Inflammatory macrophage treated with lipopolysaccharide for 1 hour (primary cell): Measurements from ENCODE around the gene LENEP.

Source experiments
- DNase-seq, 2 donors: peaks; one replicate each; pipeline ENCODE4 v3.0.0-alpha.2; 2020 to 2022

LENEP gene

DNA sequence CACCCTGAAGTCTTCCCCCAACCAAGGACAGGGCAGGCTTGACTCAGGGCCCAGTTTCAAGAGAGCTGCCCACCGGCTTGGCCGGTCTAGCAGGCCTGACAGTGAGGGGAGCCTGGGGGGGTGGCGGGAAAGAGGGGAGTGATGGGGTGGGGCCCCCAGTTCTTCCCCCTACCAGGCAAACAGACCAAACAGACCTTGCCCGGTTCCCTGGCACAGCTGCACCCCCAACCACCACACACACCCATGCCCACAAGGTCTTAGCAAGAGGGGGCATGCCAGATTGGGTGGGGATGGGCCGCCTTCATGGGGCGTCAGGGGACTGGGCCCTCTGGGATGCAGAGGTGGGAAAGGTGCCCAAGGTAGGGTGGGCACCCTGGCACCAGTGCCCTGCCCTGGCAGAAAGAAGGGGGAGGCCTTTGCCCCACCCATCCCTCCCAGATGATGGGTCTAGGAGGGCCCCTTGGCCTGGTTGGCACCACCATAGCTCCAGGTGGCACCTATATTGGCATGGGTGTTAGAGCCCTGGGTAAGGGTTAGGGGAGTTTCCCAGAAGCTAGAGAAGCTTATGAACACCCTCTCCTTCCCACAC is 18.1 kb downstream of the LENEP start:
- DNase-seq = no peak

DNA sequence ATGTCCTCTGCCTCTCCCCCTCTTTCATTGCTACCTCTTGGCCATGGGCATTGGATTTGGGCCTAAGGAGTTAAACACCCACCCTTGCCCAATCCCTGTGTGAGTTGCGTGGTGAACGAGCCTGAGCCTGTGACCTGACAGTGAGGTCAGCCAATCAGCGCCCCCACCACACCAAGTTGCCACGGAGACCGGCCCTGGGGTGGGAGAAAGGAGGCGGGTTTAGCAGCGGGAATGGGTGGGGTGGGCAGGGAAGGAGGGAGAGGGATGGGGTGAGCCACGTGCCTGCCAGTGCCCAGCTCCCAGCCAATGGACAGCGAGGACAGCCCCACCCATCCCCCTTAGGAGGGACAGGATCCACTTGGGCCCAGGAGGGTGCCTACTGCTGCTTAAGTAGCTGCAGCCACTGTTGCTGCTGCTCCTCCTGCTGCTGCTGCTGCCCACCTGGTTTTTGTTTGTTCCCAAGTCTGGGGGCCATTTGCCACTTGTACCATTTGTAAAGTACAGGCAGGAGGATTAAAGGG is 18.7 kb downstream of the LENEP start:
- peak; percentile 54 to 77 for DNase-seq

GRCh38 chr1:155012776-155013602 is 19.6 kb downstream of the LENEP start:
- DNase-seq = no peak

GRCh38 chr1:155013632-155014031 is 20.2 kb downstream of the LENEP start:
- DNase-seq = no peak

DNA sequence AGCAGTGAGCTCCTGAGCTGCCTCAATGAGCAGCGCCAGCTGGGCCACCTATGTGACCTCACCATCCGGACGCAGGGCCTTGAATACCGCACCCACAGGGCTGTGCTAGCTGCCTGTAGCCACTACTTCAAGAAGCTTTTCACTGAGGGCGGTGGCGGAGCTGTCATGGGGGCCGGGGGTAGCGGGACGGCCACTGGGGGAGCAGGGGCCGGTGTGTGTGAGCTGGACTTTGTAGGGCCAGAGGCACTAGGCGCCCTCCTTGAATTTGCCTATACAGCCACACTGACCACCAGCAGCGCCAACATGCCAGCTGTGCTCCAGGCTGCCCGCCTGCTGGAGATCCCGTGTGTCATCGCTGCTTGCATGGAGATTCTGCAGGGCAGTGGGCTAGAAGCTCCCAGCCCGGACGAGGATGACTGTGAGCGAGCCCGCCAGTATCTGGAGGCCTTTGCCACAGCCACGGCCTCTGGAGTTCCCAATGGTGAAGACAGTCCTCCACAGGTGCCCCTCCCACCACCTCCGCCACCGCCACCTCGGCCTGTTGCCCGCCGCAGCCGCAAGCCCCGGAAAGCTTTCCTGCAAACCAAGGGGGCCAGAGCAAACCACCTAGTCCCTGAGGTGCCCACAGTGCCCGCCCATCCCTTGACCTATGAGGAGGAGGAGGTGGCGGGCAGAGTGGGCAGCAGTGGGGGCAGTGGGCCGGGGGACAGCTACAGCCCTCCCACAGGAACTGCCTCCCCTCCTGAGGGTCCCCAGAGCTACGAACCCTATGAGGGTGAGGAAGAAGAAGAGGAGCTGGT is 21.5 kb downstream of the LENEP start:
- DNase-seq = no peak

GRCh38 chr1:155015527-155016230 is 22.3 kb downstream of the LENEP start:
- no peak for DNase-seq

DNA sequence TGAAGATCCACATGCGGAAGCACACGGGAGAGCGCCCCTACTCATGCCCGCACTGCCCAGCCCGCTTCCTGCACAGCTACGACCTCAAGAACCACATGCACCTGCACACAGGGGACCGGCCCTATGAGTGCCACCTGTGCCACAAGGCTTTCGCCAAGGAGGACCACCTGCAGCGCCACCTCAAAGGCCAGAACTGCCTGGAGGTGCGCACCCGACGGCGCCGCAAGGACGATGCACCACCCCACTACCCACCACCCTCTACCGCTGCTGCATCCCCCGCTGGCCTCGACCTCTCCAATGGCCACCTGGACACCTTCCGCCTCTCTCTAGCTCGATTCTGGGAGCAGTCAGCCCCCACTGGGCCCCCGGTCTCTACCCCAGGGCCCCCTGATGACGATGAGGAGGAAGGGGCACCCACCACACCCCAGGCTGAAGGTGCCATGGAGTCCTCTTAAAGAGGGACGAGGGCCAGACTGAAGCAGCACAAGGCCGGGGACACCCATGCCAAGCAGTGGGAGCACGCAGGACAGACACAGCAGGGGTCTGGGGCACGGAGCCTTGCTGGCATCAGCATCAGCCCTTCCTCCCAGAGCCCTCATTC is 22.9 kb downstream of the LENEP start:
- DNase-seq = no peak

DNA sequence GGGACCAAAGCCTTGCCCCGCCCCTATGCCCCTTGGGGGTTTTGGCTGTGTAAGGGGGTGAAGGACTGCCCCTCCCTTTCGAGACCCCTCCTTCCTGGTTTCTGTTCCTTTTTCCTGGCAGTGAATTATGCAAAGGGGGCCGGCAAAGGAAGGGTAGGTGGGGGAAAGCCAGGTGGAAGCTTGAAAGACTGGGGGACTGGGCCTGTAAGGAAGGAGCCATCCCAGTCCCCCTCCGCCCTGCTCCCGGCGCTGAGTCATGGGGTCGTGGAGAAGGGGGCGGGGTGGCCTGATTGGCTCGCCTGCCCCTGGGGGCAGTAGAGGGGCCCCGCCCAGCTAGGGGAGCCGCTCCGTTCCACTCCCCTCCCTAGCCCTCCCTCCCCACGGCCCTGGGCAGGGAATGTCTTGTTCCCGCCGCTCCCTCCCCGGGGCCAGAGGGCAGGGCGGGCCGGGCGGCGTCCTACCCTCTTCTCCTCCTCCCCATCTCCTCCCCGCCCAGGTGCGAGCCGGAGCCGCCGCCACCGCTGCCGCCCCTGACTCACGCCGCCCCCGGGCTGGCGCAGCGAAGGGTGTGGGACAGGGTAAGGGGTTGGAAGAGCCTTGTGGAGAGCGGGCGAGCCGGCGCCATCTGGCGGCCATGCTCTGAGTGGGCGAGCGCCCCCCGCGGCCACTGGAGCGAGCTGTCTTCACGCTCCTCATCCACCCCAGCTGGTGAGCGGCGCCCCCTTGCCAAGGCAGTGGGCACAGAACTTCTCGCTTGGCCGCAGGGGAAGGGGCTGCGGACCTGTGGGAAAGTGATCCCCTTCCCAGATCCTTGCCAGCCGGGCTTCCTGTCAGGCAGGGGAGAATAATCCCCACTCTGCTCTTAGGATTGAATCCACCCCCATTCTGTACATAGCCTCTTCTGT is 23.9 kb downstream of the LENEP start:
- DNase-seq = peak; percentile 77 to 90

- no peak for DNase-seq
These were observed 24.5 kb downstream of the LENEP start for GRCh38 chr1:155017946-155018316.

- DNase-seq = no peak
These were observed 25.4 kb downstream of the LENEP start for GRCh38 chr1:155018617-155019348.

DNA sequence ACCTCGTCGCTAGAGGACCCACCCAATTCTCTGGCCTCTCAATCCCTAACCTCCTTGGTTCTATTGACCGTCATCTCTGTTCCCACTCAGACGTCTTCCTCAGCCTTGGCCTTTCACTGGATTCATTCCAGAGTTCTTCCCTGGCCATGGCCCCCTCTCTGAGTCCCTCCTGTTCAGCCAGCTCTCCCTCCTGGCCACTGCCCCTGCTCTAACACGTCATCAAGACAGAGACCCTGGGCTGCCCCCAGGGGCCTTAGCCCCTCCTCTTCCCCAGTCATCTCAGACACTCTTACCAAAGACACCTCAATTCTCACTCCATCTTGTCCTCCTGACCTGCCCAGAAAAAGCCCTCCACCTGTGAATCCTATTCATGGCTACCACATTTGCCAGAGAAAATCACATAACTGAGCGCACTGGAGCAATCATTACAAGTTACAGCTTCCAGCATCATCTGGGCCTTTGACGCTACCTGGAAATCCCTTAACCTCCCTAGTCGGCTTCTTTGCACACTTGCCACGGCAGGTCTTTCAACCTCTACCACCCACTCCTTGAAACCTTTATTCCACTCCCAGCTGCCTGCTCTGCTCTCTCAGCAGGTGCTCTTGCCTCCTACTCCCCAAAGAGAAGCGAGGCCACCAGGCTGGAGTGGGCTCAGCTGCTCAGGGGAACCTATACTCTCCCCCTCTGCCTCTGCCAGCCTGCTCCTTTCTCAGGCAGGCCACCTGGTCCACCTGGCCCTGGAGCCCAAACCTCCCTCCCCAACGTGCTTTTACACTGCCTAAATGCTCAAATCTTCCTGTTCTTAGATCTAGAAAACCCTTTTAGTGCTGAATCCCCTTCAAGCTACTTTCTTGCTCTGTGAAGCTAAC is 26.2 kb downstream of the LENEP start:
- no peak for DNase-seq

DNA sequence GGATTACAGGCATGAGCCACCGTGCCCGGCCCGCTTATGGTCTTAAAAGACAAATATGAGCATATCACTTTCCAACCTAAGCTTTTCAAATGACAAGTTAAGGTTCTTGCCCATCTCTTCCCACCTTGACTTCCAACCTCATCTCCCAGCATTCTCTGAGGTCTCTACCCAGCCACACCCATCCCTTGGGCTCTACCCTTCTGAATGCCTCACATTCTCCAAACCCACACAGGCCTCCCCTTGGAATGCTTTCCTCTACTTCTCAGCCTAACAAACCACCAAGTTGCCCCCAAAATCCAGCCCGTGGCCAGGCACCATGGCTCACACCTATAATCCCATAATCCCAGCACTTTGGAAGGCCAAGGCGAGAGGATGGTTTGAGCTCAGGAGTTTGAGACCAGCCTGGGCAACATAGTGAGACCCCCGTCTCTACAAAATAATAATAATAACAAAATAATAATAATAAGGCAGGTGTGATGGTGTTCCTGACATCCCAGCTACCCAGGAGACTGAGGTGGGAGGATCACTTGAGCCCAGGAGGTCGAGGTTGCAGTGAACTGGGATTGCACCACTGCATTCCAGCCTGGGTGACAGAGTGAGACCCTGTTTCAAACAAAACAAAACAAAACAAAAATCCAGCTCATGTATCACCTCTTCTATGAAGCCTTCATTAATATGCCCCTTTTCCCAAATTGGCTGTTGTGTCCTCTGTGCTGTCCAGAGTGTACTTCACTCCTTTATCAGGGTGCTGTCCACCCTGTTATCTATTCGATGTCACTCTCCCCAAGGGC is 28.9 kb downstream of the LENEP start:
- no peak for DNase-seq

GRCh38 chr1:155022927-155023236 is 29.5 kb downstream of the LENEP start:
- DNase-seq = no peak

GRCh38 chr1:155023627-155024026 is 30.2 kb downstream of the LENEP start:
- DNase-seq = no peak

DNA sequence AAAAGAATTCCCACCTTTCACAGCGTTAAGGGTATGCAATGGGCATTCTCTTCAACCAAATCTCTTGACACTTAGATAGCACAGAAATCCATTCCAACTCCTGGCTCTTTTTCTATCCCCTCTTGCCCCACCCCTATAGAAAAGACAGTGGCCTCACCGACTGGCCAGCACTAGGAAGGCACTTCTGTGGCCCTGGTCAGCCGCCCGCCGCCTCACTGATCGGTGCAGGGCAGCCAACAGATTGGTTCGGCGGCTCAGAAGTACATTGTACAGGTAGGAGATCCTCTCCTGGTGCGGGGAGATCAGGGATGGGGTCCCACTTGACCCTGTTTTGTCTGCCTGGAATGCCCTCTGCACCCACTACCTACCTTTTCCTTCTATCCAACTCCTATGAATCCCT is 30.9 kb downstream of the LENEP start:
- no peak for DNase-seq

DNA sequence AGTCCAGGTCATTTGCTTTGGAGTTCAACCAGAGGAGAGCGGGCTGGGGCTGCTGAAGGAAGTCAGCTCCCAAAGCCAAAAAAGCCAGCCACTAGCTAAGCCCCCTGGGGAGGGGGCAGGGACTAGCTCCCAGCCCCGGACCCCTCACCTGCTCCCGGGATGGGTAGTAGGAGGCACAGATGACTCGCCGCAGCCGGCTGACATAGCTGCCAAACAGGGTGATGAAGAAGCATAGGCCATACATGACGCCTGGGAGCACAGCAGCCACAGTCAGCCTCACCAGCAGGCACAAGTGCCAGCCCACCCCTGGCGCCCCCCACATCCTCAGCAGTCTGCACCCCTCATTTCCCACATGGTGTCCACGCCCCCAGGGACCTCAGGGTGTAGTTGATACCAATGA is 32.8 kb downstream of the LENEP start:
- no peak for DNase-seq

GRCh38 chr1:155026588-155026987 is 33.2 kb downstream of the LENEP start:
- DNase-seq = no peak

GRCh38 chr1:155029513-155030242 is 36.3 kb downstream of the LENEP start:
- DNase-seq = no peak
